ENCODE results near the gene FMNL2. TPM values are rescaled to one million over a fixed set of nuclear protein-coding genes. Genes with fewer than 3 reads are reported as not detected.

The FMNL2 gene
- total RNA-seq, 1 donor from 2014 or later, result 166 TPM

- peak overlapping the region; percentile 65 for H3K4me3 Mint-ChIP-seq (ENCODE audit: unreplicated experiment)
- H3K9me3 Mint-ChIP-seq (ENCODE audit: unreplicated experiment), result peaks cover 9% of the 10 kb centered on the region
- no peaks in the 10 kb centered on the region for H3K36me3 Mint-ChIP-seq (ENCODE audit: unreplicated experiment)
- no peak for TF ChIP-seq CTCF (IDR thresholded peaks at IDR 0.05; ENCODE audit: partially characterized antibody, unreplicated experiment)
- H3K4me1 Mint-ChIP-seq (ENCODE audit: low read depth, unreplicated experiment), result peaks cover 54% of the 10 kb centered on the region
- H3K27ac Mint-ChIP-seq (ENCODE audit: unreplicated experiment), result peak overlapping the region; percentile 97
- H3K27me3 Mint-ChIP-seq (ENCODE audit: unreplicated experiment), result peaks cover 11% of the 10 kb centered on the region
- DNase-seq, result no peak
Observed at GRCh38 chr2:152454960-152455359, 120.0 kb downstream of the FMNL2 start.

GRCh38 chr2:152455738-152456137 is 120.8 kb downstream of the FMNL2 start:
- Mint-ChIP-seq H3K27ac (ENCODE audit: unreplicated experiment) (no peak overlapping the region), H3K27me3 (ENCODE audit: unreplicated experiment) (peaks cover 8% of the 10 kb centered on the region), H3K9me3 (ENCODE audit: unreplicated experiment) (peaks cover 9% of the 10 kb centered on the region), H3K36me3 (ENCODE audit: unreplicated experiment) (no peaks in the 10 kb centered on the region), H3K4me3 (ENCODE audit: unreplicated experiment) (no peak overlapping the region), H3K4me1 (ENCODE audit: low read depth, unreplicated experiment) (peaks cover 55% of the 10 kb centered on the region)
- TF ChIP-seq CTCF (IDR thresholded peaks at IDR 0.05; ENCODE audit: partially characterized antibody, unreplicated experiment), result no peak
- no peak for DNase-seq

GRCh38 chr2:152456262-152456661 is 121.3 kb downstream of the FMNL2 start:
- peaks cover 55% of the 10 kb centered on the region for H3K4me1 Mint-ChIP-seq (ENCODE audit: low read depth, unreplicated experiment)
- no peak for TF ChIP-seq CTCF (IDR thresholded peaks at IDR 0.05; ENCODE audit: partially characterized antibody, unreplicated experiment)
- peaks cover 9% of the 10 kb centered on the region for H3K9me3 Mint-ChIP-seq (ENCODE audit: unreplicated experiment)
- no peaks in the 10 kb centered on the region for H3K36me3 Mint-ChIP-seq (ENCODE audit: unreplicated experiment)
- DNase-seq, result no peak
- H3K4me3 Mint-ChIP-seq (ENCODE audit: unreplicated experiment), result no peak overlapping the region
- peaks cover 7% of the 10 kb centered on the region for H3K27me3 Mint-ChIP-seq (ENCODE audit: unreplicated experiment)
- peak overlapping the region; percentile 19 for H3K27ac Mint-ChIP-seq (ENCODE audit: unreplicated experiment)

GRCh38 chr2:152458441-152458940 is 123.5 kb downstream of the FMNL2 start:
- Mint-ChIP-seq H3K27ac (ENCODE audit: unreplicated experiment) (no peak overlapping the region), H3K4me1 (ENCODE audit: low read depth, unreplicated experiment) (peaks cover 49% of the 10 kb centered on the region)

More at GRCh38 chr2:152458441-152458940, 123.5 kb downstream of the FMNL2 start:
- Mint-ChIP-seq H3K27me3 (ENCODE audit: unreplicated experiment) (peaks cover 4% of the 10 kb centered on the region), H3K9me3 (ENCODE audit: unreplicated experiment) (peaks cover 7% of the 10 kb centered on the region), H3K4me3 (ENCODE audit: unreplicated experiment) (no peak overlapping the region), H3K36me3 (ENCODE audit: unreplicated experiment) (no peaks in the 10 kb centered on the region)
- DNase-seq, result no peak
- TF ChIP-seq CTCF (IDR thresholded peaks at IDR 0.05; ENCODE audit: partially characterized antibody, unreplicated experiment), result no peak

Data from glutamatergic neuron (in vitro differentiated cells).